ENCODE data around the gene SDC1.

Gene SDC1

DNA sequence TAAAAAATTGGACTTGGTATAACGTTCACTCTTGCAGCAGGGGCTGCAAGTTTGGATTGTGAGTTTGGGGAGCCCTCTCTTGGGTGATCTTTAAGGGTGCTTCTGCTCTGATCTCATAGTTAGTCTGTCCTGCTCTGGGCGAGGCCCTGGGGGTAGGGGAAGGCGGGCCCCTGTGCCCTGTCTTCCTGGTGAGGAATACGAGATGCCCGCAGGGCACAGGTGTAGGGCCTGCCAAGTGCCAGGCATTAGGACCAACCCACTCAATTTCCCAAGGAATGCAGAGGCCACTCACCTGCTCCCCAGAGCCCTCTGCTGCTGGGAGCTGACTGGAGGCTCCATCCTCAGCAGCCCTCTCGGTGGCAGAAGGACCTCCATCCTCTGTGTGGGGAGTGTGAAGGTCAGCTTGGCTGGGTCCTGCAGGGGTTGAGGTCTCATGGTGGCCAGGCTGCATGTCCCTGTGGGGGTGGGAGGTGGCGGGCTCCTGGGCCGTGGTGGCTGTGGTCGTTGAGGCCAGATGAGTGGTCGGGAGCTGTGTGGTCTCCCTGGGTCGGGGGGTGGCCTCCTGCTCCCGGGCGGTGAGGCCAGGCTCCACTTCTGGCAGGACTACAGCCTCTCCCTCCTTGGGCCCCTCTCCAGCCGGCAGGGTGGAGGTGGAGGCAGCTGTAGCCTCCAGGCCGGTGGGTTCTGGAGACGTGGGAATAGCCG lies 21.3 kb downstream of the SDC1 start:
- no peak for DNase-seq (ENCODE audit: low read depth)
- no peak overlapping the region for H3K4me3 ChIP-seq (ENCODE audit: low read length)
- TF ChIP-seq, protein P1, sequence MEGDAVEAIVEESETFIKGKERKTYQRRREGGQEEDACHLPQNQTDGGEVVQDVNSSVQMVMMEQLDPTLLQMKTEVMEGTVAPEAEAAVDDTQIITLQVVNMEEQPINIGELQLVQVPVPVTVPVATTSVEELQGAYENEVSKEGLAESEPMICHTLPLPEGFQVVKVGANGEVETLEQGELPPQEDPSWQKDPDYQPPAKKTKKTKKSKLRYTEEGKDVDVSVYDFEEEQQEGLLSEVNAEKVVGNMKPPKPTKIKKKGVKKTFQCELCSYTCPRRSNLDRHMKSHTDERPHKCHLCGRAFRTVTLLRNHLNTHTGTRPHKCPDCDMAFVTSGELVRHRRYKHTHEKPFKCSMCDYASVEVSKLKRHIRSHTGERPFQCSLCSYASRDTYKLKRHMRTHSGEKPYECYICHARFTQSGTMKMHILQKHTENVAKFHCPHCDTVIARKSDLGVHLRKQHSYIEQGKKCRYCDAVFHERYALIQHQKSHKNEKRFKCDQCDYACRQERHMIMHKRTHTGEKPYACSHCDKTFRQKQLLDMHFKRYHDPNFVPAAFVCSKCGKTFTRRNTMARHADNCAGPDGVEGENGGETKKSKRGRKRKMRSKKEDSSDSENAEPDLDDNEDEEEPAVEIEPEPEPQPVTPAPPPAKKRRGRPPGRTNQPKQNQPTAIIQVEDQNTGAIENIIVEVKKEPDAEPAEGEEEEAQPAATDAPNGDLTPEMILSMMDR (conservative IDR thresholded peaks at IDR 0.05; ENCODE audit: low read length), result no peak

DNA sequence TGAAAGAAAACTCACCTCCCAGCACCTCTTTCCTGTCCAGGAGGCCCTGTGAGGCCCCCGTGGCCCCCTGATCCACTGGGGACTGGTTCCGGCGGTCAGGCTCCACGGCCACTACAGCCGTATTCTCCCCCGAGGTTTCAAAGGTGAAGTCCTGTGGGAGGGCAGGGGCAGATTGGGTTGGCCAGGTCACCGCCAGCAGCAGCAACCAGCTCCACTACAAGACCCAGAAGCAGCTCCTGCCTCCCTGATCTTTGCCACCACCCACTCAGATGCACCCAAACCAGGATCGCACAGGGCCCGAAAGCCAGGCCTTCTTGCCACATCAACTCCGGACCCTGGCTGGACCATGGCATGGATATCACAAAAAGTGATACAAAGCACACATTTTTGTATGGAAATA lies 21.9 kb downstream of the SDC1 start:
- no peak for DNase-seq (ENCODE audit: low read depth)
- TF ChIP-seq, protein P1 (conservative IDR thresholded peaks at IDR 0.05; ENCODE audit: low read length), result no peak
- H3K4me3 ChIP-seq (ENCODE audit: low read length), result no peak overlapping the region

GRCh38 chr2:20201671-20202070 lies 23.3 kb downstream of the SDC1 start:
- TF ChIP-seq, protein P1 (conservative IDR thresholded peaks at IDR 0.05; ENCODE audit: low read length), result no peak
- H3K4me3 ChIP-seq (ENCODE audit: low read length), result no peak overlapping the region
- no peak for DNase-seq (ENCODE audit: low read depth)

DNA sequence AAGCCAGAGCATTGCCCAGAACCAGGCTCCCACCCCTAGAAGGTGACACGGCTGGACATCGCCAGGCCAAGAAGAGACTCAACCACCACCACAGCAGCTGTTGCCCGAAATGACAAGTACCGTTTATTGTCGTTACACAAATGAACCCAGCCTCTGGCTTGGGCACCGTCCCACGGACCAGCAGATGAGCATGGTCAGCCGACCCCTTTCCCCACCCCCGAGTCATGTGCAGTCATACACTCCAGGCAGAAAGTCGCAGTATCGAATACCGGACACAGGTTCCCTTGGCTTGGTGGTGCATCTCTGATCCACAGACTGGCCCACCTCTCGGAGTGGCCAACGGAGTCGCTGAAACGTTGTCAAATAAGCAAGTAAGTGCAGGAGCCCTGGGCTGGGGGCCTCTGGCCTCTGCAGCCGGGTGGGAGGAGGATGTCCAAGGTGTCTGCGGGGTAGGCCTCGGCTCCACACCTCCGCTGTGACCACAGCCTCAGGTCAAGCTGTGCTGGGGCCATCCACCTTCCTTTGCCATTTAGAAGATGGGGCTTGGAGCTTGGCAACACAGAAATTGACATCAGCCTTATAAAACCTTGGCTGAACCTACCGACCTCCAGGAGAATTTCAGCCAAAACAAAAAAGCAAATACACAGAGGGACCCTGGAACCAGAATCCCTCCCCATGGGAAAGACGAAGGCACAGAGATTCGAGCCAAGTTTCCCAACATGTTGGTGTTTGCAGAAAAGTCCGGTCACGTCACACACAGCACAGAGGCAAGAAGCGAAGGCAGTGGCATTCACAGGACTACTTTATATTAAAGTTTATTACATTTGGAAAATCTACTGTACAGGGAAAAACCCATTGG lies 24.0 kb downstream of the SDC1 start:
- TF ChIP-seq, protein P1 (conservative IDR thresholded peaks at IDR 0.05; ENCODE audit: low read length), result no peak
- no peak overlapping the region for H3K4me3 ChIP-seq (ENCODE audit: low read length)
- DNase-seq (ENCODE audit: low read depth), result no peak

GRCh38 chr2:20199633-20200270 lies 25.2 kb downstream of the SDC1 start:
- TF ChIP-seq, protein P1 (conservative IDR thresholded peaks at IDR 0.05; ENCODE audit: low read length), result no peak
- DNase-seq (ENCODE audit: low read depth), result no peak
- no peak overlapping the region for H3K4me3 ChIP-seq (ENCODE audit: low read length)

GRCh38 chr2:20198796-20199632 lies 25.9 kb downstream of the SDC1 start:
- DNase-seq (ENCODE audit: low read depth), result no peak
- no peak overlapping the region for H3K4me3 ChIP-seq (ENCODE audit: low read length)
- TF ChIP-seq, protein P1 (conservative IDR thresholded peaks at IDR 0.05; ENCODE audit: low read length), result no peak

Measured in AG10803 (cell line).